ENCODE results near the gene NLRP1. TPM values are rescaled to one million over a fixed set of nuclear protein-coding genes. Genes with fewer than 3 reads are reported as not detected.

Gene NLRP1
- total and polyA plus RNA-seq, 4 donors = 1.8 to 5.4 (median 3.0) TPM

DNA sequence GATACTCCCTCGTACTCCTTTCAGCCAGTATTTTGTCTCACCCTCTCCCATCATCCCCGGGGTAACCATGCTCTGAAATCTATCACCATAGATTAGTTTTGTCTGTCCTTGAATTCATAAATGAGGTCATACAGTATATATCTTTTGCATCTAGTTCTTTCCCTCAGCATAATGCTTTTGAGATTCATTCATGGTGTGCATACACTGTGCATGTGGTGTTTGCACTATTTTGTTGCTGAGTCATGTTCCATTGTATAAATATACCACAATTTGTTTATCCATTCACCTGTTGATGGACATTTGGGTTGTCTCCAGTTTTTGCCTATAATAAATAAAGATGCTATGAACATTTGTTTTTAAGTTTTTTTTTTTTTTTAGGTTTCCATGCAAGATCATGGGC is 34.2 kb upstream of the NLRP1 start:
- Histone ChIP-seq H3K9ac (ENCODE audit: low read depth in 1 of 2, low read length in 2 of 2) (no peak overlapping the region), H3K9me3 (ENCODE audit: control insufficient read depth in 4 of 4, low read length in 3 of 4) (no peaks in the 10 kb centered on the region), H3K36me3 (ENCODE audit: control insufficient read depth in 4 of 4, insufficient read depth in 3 of 4, low read depth in 1 of 4, low read length in 3 of 4) (no peaks in the 10 kb centered on the region), H3K4me1 (ENCODE audit: control insufficient read depth in 4 of 4, insufficient read depth in 4 of 4, low read length in 3 of 4) (no peaks in the 10 kb centered on the region), H3K4me3 (ENCODE audit: low read depth in 1 of 3, low read length in 3 of 3) (no peak overlapping the region), H3K27me3 (ENCODE audit: control insufficient read depth in 4 of 4, insufficient read depth in 4 of 4, low read length in 3 of 4) (peaks cover 0 to 15% (median 1%) of the 10 kb centered on the region in 4 donors), H3K27ac (ENCODE audit: low read depth in 1 of 2, low read length in 2 of 2) (no peak overlapping the region)
- no peak for DNase-seq (ENCODE audit: low spot score)
- TF ChIP-seq EGR1 (IDR thresholded peaks at IDR 0.05; ENCODE audit: low read depth in 2 of 2) (no peak), HNF4G (IDR thresholded peaks at IDR 0.05) (no peak), YY1 (IDR thresholded peaks at IDR 0.05) (no peak)
- TF ChIP-seq, protein P1, sequence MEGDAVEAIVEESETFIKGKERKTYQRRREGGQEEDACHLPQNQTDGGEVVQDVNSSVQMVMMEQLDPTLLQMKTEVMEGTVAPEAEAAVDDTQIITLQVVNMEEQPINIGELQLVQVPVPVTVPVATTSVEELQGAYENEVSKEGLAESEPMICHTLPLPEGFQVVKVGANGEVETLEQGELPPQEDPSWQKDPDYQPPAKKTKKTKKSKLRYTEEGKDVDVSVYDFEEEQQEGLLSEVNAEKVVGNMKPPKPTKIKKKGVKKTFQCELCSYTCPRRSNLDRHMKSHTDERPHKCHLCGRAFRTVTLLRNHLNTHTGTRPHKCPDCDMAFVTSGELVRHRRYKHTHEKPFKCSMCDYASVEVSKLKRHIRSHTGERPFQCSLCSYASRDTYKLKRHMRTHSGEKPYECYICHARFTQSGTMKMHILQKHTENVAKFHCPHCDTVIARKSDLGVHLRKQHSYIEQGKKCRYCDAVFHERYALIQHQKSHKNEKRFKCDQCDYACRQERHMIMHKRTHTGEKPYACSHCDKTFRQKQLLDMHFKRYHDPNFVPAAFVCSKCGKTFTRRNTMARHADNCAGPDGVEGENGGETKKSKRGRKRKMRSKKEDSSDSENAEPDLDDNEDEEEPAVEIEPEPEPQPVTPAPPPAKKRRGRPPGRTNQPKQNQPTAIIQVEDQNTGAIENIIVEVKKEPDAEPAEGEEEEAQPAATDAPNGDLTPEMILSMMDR (IDR thresholded peaks at IDR 0.05; ENCODE audit: low read depth, low read length, missing input control) = no peak
- TF ChIP-seq, protein P2, sequence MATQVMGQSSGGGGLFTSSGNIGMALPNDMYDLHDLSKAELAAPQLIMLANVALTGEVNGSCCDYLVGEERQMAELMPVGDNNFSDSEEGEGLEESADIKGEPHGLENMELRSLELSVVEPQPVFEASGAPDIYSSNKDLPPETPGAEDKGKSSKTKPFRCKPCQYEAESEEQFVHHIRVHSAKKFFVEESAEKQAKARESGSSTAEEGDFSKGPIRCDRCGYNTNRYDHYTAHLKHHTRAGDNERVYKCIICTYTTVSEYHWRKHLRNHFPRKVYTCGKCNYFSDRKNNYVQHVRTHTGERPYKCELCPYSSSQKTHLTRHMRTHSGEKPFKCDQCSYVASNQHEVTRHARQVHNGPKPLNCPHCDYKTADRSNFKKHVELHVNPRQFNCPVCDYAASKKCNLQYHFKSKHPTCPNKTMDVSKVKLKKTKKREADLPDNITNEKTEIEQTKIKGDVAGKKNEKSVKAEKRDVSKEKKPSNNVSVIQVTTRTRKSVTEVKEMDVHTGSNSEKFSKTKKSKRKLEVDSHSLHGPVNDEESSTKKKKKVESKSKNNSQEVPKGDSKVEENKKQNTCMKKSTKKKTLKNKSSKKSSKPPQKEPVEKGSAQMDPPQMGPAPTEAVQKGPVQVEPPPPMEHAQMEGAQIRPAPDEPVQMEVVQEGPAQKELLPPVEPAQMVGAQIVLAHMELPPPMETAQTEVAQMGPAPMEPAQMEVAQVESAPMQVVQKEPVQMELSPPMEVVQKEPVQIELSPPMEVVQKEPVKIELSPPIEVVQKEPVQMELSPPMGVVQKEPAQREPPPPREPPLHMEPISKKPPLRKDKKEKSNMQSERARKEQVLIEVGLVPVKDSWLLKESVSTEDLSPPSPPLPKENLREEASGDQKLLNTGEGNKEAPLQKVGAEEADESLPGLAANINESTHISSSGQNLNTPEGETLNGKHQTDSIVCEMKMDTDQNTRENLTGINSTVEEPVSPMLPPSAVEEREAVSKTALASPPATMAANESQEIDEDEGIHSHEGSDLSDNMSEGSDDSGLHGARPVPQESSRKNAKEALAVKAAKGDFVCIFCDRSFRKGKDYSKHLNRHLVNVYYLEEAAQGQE (IDR thresholded peaks at IDR 0.05) = no peak
- TF ChIP-seq, protein P3, sequence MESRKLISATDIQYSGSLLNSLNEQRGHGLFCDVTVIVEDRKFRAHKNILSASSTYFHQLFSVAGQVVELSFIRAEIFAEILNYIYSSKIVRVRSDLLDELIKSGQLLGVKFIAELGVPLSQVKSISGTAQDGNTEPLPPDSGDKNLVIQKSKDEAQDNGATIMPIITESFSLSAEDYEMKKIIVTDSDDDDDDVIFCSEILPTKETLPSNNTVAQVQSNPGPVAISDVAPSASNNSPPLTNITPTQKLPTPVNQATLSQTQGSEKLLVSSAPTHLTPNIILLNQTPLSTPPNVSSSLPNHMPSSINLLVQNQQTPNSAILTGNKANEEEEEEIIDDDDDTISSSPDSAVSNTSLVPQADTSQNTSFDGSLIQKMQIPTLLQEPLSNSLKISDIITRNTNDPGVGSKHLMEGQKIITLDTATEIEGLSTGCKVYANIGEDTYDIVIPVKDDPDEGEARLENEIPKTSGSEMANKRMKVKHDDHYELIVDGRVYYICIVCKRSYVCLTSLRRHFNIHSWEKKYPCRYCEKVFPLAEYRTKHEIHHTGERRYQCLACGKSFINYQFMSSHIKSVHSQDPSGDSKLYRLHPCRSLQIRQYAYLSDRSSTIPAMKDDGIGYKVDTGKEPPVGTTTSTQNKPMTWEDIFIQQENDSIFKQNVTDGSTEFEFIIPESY (IDR thresholded peaks at IDR 0.05) = no peak
- 77% methylated on average over 2 of the region's 2 CpGs for WGBS

DNA sequence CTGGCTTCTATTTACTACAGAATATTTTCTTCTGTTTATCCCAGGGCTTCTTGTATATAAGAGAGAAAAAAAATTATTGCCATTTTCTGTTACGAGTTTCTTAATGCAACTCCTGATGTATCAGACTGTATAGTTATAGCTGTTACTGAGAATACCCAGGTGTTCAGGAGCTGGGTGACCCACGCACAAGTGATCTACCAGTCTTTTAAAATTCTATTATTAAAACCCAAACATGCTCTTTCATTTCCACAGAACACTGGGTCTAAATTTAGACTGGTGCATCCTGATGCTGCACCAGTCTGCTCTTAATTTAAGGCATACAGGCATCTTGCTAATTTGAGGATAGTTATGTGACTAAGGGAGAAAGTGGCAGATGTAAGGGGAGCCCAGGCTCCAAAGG is 31.2 kb upstream of the NLRP1 start:
- 87% methylated on average over 2 of the region's 2 CpGs for WGBS
- Histone ChIP-seq H3K4me1 (ENCODE audit: control insufficient read depth in 4 of 4, insufficient read depth in 4 of 4, low read length in 3 of 4) (no peaks in the 10 kb centered on the region), H3K27ac (ENCODE audit: low read depth in 1 of 2, low read length in 2 of 2) (no peak overlapping the region), H3K4me3 (ENCODE audit: low read depth in 1 of 3, low read length in 3 of 3) (no peak overlapping the region), H3K27me3 (ENCODE audit: control insufficient read depth in 4 of 4, insufficient read depth in 4 of 4, low read length in 3 of 4) (peaks cover 0 to 8% (median 1%) of the 10 kb centered on the region in 4 donors), H3K36me3 (ENCODE audit: control insufficient read depth in 4 of 4, insufficient read depth in 3 of 4, low read depth in 1 of 4, low read length in 3 of 4) (no peaks in the 10 kb centered on the region), H3K9me3 (ENCODE audit: control insufficient read depth in 4 of 4, low read length in 3 of 4) (no peaks in the 10 kb centered on the region), H3K9ac (ENCODE audit: low read depth in 1 of 2, low read length in 2 of 2) (no peak overlapping the region)
- no peak for DNase-seq (ENCODE audit: low spot score)
- TF ChIP-seq SP1 (IDR thresholded peaks at IDR 0.05) = no peak
- no peak for TF ChIP-seq TAF1 (conservative IDR thresholded peaks at IDR 0.05)
- no peak for TF ChIP-seq HNF4G (IDR thresholded peaks at IDR 0.05)
- no peak for TF ChIP-seq JUND (IDR thresholded peaks at IDR 0.05)
- TF ChIP-seq, protein P2 (IDR thresholded peaks at IDR 0.05) = no peak
- TF ChIP-seq, protein P3 (IDR thresholded peaks at IDR 0.05) = no peak
- no peak for TF ChIP-seq EGR1 (IDR thresholded peaks at IDR 0.05; ENCODE audit: low read depth in 2 of 2)
- TF ChIP-seq RXRA (IDR thresholded peaks at IDR 0.05) = no peak
- TF ChIP-seq, protein P4, sequence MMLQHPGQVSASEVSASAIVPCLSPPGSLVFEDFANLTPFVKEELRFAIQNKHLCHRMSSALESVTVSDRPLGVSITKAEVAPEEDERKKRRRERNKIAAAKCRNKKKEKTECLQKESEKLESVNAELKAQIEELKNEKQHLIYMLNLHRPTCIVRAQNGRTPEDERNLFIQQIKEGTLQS (IDR thresholded peaks at IDR 0.05) = no peak
- TF ChIP-seq, protein P5, sequence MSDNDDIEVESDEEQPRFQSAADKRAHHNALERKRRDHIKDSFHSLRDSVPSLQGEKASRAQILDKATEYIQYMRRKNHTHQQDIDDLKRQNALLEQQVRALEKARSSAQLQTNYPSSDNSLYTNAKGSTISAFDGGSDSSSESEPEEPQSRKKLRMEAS (IDR thresholded peaks at IDR 0.05) = no peak
- TF ChIP-seq FOXA2 (IDR thresholded peaks at IDR 0.05) = no peak
- TF ChIP-seq HNF4A (conservative IDR thresholded peaks at IDR 0.05) = no peak
- no peak for TF ChIP-seq NR2F2 (IDR thresholded peaks at IDR 0.05)
- TF ChIP-seq, protein P1 (IDR thresholded peaks at IDR 0.05; ENCODE audit: low read depth, low read length, missing input control) = no peak
- TF ChIP-seq FOXA1 (IDR thresholded peaks at IDR 0.05) = no peak

All from liver (tissue), 9 donors.